ENCODE results near the gene MEGF6. TPM values are rescaled to one million over a fixed set of nuclear protein-coding genes. Genes with fewer than 3 reads are reported as not detected.

The MEGF6 gene
- polyA plus RNA-seq, 1 donor (not counting 4 experiments of a cell fraction or from before 2014, with no cell fraction given): 0.24 TPM

GRCh38 chr1:3502641-3503524, 108.4 kb downstream of the MEGF6 start:
- Histone ChIP-seq H3K4me3 (ENCODE audit: control insufficient read depth in 2 of 3, extremely low read depth in 1 of 3, insufficient read depth in 2 of 3, low read depth in 1 of 3, low read length in 3 of 3) (no peak overlapping the region), H3K9me3 (ENCODE audit: control insufficient read depth, low read depth, low read length) (no peaks in the 10 kb centered on the region), H3K27me3 (ENCODE audit: control insufficient read depth, extremely low read depth, insufficient read depth, low read length) (peaks cover 11% of the 10 kb centered on the region), H2AFZ (ENCODE audit: control insufficient read depth, low read length) (no peak overlapping the region), H3K9me1 (ENCODE audit: control insufficient read depth, extremely low read depth, insufficient read depth, low read length) (no peaks in the 10 kb centered on the region), H3K27ac (ENCODE audit: control insufficient read depth, insufficient read depth, low read length) (no peak overlapping the region), H3K79me2 (ENCODE audit: control insufficient read depth, insufficient read depth, low read length) (no peaks in the 10 kb centered on the region), H4K20me1 (ENCODE audit: control insufficient read depth, extremely low read depth, insufficient read depth, low read length) (no peaks in the 10 kb centered on the region), H3K9ac (ENCODE audit: control insufficient read depth, extremely low read depth, insufficient read depth, low read length) (no peak overlapping the region), H3K4me2 (ENCODE audit: control insufficient read depth, extremely low read depth, insufficient read depth, low read depth, low read length) (no peak overlapping the region), H3K36me3 (ENCODE audit: control insufficient read depth in 2 of 2, extremely low read depth in 1 of 2, insufficient read depth in 2 of 2, low read length in 2 of 2) (no peaks in the 10 kb centered on the region), H3K4me1 (ENCODE audit: control insufficient read depth, extremely low read depth, insufficient read depth, low read length) (peaks cover 6% of the 10 kb centered on the region)
- dilution Hi-C loops (cut with MboI; ENCODE audit: extremely low pct_ligation_motif_present, low sequenced_read_pairs): no loop called here
- TF ChIP-seq CTCF (optimal IDR thresholded peaks at IDR 0.05 in 1 of 3, IDR thresholded peaks at IDR 0.05 in 1 of 3, conservative IDR thresholded peaks at IDR 0.05 in 1 of 3; ENCODE audit: extremely low read depth in 1 of 3, insufficient read depth in 2 of 3, low read length in 3 of 3) (no peak), EZH2 (IDR thresholded peaks at IDR 0.05; ENCODE audit: low read length) (no peak)
- DNase-seq (ENCODE audit: low read depth, low spot score) (no peak), FAIRE-seq (no peak)

DNA sequence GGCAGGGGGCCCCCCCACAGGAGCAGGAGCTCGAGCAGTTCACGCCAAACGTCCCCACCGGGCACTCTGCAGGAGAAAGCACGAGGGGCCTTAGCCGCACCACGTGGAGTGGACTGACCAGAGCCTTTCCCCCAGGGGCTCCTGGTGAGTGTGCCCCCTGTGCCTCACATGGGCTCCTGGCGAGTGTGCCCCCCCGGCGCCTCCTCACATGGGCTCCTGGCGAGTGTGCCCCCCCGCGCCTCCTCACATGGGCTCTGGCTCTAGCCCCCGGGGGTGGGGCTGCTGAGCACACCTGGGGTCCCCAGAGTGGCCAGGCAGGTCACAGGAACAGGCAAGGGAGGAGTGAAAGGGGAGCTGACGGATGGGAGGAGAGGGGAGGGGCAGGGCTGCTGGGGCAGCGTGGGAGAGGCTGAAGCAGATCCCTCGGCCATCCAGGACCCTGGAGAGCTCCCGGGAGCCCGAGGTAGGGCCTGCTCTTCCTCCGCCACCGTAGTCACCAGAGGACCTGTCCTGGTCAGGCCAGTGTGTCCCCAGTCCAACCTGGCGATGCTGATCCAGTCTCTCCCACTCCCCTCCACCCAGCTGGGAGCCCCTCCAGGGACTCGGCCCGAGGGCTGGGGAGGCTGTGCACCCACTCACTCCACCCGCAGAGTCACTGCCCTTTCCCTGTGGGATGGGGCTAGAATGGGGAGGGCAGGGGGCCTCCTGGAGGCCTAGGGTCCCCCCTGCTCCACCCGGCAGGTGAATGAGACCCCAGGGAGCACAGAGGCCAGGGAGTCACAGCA, 109.3 kb downstream of the MEGF6 start:
- Histone ChIP-seq H3K9ac (ENCODE audit: control insufficient read depth, extremely low read depth, insufficient read depth, low read length) (no peak overlapping the region), H3K27me3 (ENCODE audit: control insufficient read depth, extremely low read depth, insufficient read depth, low read length) (peaks cover 6% of the 10 kb centered on the region), H4K20me1 (ENCODE audit: control insufficient read depth, extremely low read depth, insufficient read depth, low read length) (no peaks in the 10 kb centered on the region), H3K9me1 (ENCODE audit: control insufficient read depth, extremely low read depth, insufficient read depth, low read length) (no peaks in the 10 kb centered on the region), H3K4me2 (ENCODE audit: control insufficient read depth, extremely low read depth, insufficient read depth, low read depth, low read length) (no peak overlapping the region), H3K36me3 (ENCODE audit: control insufficient read depth in 2 of 2, extremely low read depth in 1 of 2, insufficient read depth in 2 of 2, low read length in 2 of 2) (no peaks in the 10 kb centered on the region), H3K4me1 (ENCODE audit: control insufficient read depth, extremely low read depth, insufficient read depth, low read length) (peaks cover 6% of the 10 kb centered on the region), H2AFZ (ENCODE audit: control insufficient read depth, low read length) (no peak overlapping the region), H3K27ac (ENCODE audit: control insufficient read depth, insufficient read depth, low read length) (no peak overlapping the region), H3K9me3 (ENCODE audit: control insufficient read depth, low read depth, low read length) (no peaks in the 10 kb centered on the region), H3K4me3 (ENCODE audit: control insufficient read depth in 2 of 3, extremely low read depth in 1 of 3, insufficient read depth in 2 of 3, low read depth in 1 of 3, low read length in 3 of 3) (no peak overlapping the region), H3K79me2 (ENCODE audit: control insufficient read depth, insufficient read depth, low read length) (no peaks in the 10 kb centered on the region)
- dilution Hi-C loops (cut with MboI; ENCODE audit: extremely low pct_ligation_motif_present, low sequenced_read_pairs): no loop called here
- no peak for TF ChIP-seq EZH2 (IDR thresholded peaks at IDR 0.05; ENCODE audit: low read length)
- TF ChIP-seq CTCF (optimal IDR thresholded peaks at IDR 0.05 in 1 of 3, IDR thresholded peaks at IDR 0.05 in 1 of 3, conservative IDR thresholded peaks at IDR 0.05 in 1 of 3; ENCODE audit: extremely low read depth in 1 of 3, insufficient read depth in 2 of 3, low read length in 3 of 3): no peak
- DNase-seq (ENCODE audit: low read depth, low spot score) (no peak), FAIRE-seq (no peak)
